Measurements from ENCODE around the gene RPS3.
A peak's percentile ranks its signal among the peaks of the same experiment; 100 is the strongest.

Gene RPS3

DNA sequence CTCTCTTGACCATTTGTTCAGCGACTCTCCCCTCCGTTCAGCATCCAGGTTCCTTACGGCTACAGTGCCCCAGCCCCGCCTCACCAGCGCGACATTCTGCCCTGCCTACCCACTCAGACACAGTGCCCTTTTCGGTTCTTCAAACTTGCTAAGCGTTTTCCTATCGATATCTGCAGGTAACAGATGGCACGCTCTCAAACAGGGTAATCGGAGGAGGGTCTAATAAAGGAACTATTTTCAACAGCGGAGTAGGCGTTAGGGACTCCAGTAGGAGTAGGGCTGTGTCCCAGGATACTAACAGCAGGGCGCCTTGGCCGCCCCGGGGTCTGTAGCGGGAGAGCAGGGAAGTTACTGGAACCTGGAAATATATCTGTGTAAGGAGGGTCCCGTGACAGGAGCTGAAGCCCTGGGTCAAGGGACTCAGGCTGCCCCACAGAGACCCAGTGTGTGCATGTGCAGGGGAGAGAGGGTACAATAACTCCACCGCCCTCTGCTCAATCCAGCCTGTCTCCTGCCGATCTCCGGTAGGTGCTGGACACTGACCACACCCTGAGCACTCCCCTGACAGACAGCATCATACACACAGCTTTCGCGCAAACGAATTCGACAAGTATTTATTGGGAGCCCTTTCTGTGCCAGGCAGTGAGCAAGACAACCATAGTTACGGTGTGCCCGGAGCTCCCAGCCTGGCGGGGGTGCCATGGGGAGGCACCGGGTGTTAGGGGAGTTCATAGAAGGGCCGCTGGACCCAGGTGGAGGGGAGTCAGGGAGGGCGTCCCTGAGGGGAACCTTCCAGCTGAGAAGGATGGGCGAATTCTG lies 31.6 kb downstream of the RPS3 start:
- H3K9ac ChIP-seq (ENCODE audit: low read depth, low read length), result peak overlapping the region; percentile 51
- peaks cover 13% of the 10 kb centered on the region for H3K4me1 ChIP-seq (ENCODE audit: control insufficient read depth, insufficient read depth, low read length)
- H3K4me2 ChIP-seq (ENCODE audit: low read length), result peak overlapping the region; percentile 89
- H3K9me3 ChIP-seq (replicated peaks; ENCODE audit: low read length), result peaks cover 6% of the 10 kb centered on the region
- peak overlapping the region; percentile 71 for H3K4me3 ChIP-seq (ENCODE audit: low read length)
- H3K36me3 ChIP-seq (ENCODE audit: insufficient read depth, low read length), result no peaks in the 10 kb centered on the region
- peaks cover 36% of the 10 kb centered on the region for H3K27me3 ChIP-seq (ENCODE audit: control insufficient read depth, insufficient read depth, low read length)

GRCh38 chr11:75431533-75432525 lies 32.5 kb downstream of the RPS3 start:
- peaks cover 13% of the 10 kb centered on the region for H3K4me1 ChIP-seq (ENCODE audit: control insufficient read depth, insufficient read depth, low read length)
- H3K9ac ChIP-seq (ENCODE audit: low read depth, low read length), result no peak overlapping the region
- H3K36me3 ChIP-seq (ENCODE audit: insufficient read depth, low read length), result no peaks in the 10 kb centered on the region
- H3K27me3 ChIP-seq (ENCODE audit: control insufficient read depth, insufficient read depth, low read length), result peaks cover 36% of the 10 kb centered on the region
- H3K4me3 ChIP-seq (ENCODE audit: low read length), result no peak overlapping the region
- H3K4me2 ChIP-seq (ENCODE audit: low read length), result no peak overlapping the region
- peaks cover 6% of the 10 kb centered on the region for H3K9me3 ChIP-seq (replicated peaks; ENCODE audit: low read length)

DNA sequence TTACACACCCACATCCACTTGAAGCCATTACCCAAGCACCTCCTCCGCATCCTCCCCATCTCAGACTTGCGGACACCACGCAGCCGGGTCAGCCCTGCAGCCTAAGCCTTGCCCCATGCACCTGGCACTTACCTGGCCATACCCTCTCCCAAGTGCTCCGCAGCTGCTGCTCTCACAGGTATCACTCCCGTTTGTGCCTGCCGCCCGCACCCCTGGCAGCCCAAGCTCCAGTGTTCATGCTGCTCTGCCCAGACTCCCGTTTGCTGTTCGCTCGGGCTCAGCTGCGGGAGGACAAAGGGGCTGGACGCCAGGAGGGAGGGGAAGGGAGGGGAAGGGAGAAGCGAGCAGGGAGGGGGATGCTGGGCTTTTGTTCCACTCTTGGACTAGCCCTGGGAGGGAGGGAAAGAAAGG lies 33.6 kb downstream of the RPS3 start, which contains the start of gene KLHL35:
KLHL35 (minus strand) TSS at position 293 of the 411 bp plus-strand sequence. CDS start 2,574 bp downstream, outside the sequence.
- H3K27me3 ChIP-seq (ENCODE audit: control insufficient read depth, insufficient read depth, low read length), result peaks cover 36% of the 10 kb centered on the region
- H3K4me3 ChIP-seq (ENCODE audit: low read length), result no peak within 1 kb of the TSS
- H3K4me2 ChIP-seq (ENCODE audit: low read length), result no peak within 1 kb of the TSS
- peaks cover 6% of the 10 kb centered on the region for H3K9me3 ChIP-seq (replicated peaks; ENCODE audit: low read length)
- no peak within 1 kb of the TSS for H3K9ac ChIP-seq (ENCODE audit: low read depth, low read length)
- H3K36me3 ChIP-seq (ENCODE audit: insufficient read depth, low read length), result no peaks in the 10 kb centered on the region
- H3K4me1 ChIP-seq (ENCODE audit: control insufficient read depth, insufficient read depth, low read length), result peaks cover 13% of the 10 kb centered on the region

DNA sequence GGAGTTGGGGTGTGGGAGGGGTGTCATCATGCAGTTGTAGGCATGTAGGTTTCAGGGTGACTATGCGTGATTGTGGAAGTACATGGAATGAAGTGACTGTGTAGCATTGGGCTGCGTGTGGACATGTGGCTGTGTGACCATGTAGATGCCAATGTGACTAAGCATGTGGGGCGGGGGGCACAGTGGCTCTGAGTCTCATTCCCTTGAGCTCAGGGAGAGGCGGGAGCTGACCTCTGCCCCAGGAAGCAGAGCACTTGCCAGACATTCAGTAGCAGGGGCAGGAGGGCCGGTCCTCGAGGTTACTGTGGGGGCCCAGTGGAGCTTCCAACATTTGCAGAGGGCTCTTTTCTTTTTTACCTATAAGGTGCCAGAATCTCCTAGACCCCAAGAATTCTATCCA lies 34.1 kb downstream of the RPS3 start:
- peaks cover 36% of the 10 kb centered on the region for H3K27me3 ChIP-seq (ENCODE audit: control insufficient read depth, insufficient read depth, low read length)
- no peaks in the 10 kb centered on the region for H3K36me3 ChIP-seq (ENCODE audit: insufficient read depth, low read length)
- peaks cover 13% of the 10 kb centered on the region for H3K4me1 ChIP-seq (ENCODE audit: control insufficient read depth, insufficient read depth, low read length)
- H3K4me3 ChIP-seq (ENCODE audit: low read length), result no peak overlapping the region
- no peak overlapping the region for H3K4me2 ChIP-seq (ENCODE audit: low read length)
- H3K9ac ChIP-seq (ENCODE audit: low read depth, low read length), result no peak overlapping the region
- H3K9me3 ChIP-seq (replicated peaks; ENCODE audit: low read length), result peaks cover 6% of the 10 kb centered on the region

DNA sequence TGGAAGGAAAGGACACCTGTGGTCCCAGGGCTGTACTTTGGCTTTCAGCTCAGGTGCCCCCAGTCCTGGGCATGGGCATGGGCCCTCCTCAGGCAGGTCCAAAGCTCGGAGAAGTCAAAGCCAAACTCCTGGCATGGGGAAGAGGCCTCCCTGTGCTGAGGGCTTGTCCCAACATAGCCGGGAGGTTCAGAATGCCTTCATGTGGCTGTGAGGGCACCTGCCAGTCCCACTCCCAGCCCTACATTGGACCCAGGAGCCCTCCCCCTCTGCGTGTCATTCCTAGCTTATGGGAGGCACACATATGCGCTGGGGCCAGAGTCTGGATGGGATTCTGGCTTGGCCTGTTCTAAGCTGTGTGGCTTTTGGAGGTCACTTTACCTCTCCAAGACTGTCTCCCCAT lies 34.7 kb downstream of the RPS3 start:
- Histone ChIP-seq H3K9me3 (replicated peaks; ENCODE audit: low read length) (peaks cover 5% of the 10 kb centered on the region), H3K9ac (ENCODE audit: low read depth, low read length) (no peak overlapping the region), H3K4me1 (ENCODE audit: control insufficient read depth, insufficient read depth, low read length) (peaks cover 13% of the 10 kb centered on the region), H3K4me2 (ENCODE audit: low read length) (no peak overlapping the region), H3K4me3 (ENCODE audit: low read length) (no peak overlapping the region), H3K27me3 (ENCODE audit: control insufficient read depth, insufficient read depth, low read length) (peaks cover 36% of the 10 kb centered on the region), H3K36me3 (ENCODE audit: insufficient read depth, low read length) (no peaks in the 10 kb centered on the region)

- peaks cover 36% of the 10 kb centered on the region for H3K27me3 ChIP-seq (ENCODE audit: control insufficient read depth, insufficient read depth, low read length)
- no peaks in the 10 kb centered on the region for H3K36me3 ChIP-seq (ENCODE audit: insufficient read depth, low read length)
- no peaks in the 10 kb centered on the region for H3K9me3 ChIP-seq (replicated peaks; ENCODE audit: low read length)
- H3K4me3 ChIP-seq (ENCODE audit: low read length), result no peak overlapping the region
- H3K9ac ChIP-seq (ENCODE audit: low read depth, low read length), result no peak overlapping the region
- H3K4me1 ChIP-seq (ENCODE audit: control insufficient read depth, insufficient read depth, low read length), result peaks cover 6% of the 10 kb centered on the region
- H3K4me2 ChIP-seq (ENCODE audit: low read length), result no peak overlapping the region
Observed at GRCh38 chr11:75434886-75435570, 35.7 kb downstream of the RPS3 start.

DNA sequence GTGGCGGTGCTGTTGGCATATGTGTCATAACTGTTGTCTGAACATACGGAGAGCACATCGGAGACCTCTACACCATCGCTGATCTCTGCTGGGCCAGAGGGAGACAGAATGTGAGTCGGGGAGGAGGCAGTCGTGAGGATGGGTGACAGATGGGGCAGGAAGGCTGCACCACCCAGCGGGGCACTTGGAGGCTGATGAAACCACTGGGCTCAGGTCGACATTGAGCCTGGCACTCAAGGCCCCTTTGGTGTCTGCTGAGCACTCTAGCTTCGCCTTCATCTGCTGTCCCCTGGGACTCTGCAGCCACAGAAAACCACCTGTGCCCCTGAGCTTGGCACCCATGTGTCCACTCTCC lies 36.2 kb downstream of the RPS3 start:
- H3K36me3 ChIP-seq (ENCODE audit: insufficient read depth, low read length), result no peaks in the 10 kb centered on the region

GRCh38 chr11:75436806-75437205 lies 37.5 kb downstream of the RPS3 start:
- peaks cover 19% of the 10 kb centered on the region for H3K27me3 ChIP-seq (ENCODE audit: control insufficient read depth, insufficient read depth, low read length)
- H3K9ac ChIP-seq (ENCODE audit: low read depth, low read length), result no peak overlapping the region
- H3K4me1 ChIP-seq (ENCODE audit: control insufficient read depth, insufficient read depth, low read length), result no peaks in the 10 kb centered on the region
- H3K36me3 ChIP-seq (ENCODE audit: insufficient read depth, low read length), result no peaks in the 10 kb centered on the region
- H3K4me3 ChIP-seq (ENCODE audit: low read length), result no peak overlapping the region
- H3K9me3 ChIP-seq (replicated peaks; ENCODE audit: low read length), result no peaks in the 10 kb centered on the region
- H3K4me2 ChIP-seq (ENCODE audit: low read length), result no peak overlapping the region

More for the DNA sequence above, 36.2 kb downstream of the RPS3 start:
- peaks cover 32% of the 10 kb centered on the region for H3K27me3 ChIP-seq (ENCODE audit: control insufficient read depth, insufficient read depth, low read length)
- H3K4me1 ChIP-seq (ENCODE audit: control insufficient read depth, insufficient read depth, low read length), result peaks cover 2% of the 10 kb centered on the region
- H3K4me3 ChIP-seq (ENCODE audit: low read length), result no peak overlapping the region
- no peaks in the 10 kb centered on the region for H3K9me3 ChIP-seq (replicated peaks; ENCODE audit: low read length)
- no peak overlapping the region for H3K9ac ChIP-seq (ENCODE audit: low read depth, low read length)
- no peak overlapping the region for H3K4me2 ChIP-seq (ENCODE audit: low read length)

DNA sequence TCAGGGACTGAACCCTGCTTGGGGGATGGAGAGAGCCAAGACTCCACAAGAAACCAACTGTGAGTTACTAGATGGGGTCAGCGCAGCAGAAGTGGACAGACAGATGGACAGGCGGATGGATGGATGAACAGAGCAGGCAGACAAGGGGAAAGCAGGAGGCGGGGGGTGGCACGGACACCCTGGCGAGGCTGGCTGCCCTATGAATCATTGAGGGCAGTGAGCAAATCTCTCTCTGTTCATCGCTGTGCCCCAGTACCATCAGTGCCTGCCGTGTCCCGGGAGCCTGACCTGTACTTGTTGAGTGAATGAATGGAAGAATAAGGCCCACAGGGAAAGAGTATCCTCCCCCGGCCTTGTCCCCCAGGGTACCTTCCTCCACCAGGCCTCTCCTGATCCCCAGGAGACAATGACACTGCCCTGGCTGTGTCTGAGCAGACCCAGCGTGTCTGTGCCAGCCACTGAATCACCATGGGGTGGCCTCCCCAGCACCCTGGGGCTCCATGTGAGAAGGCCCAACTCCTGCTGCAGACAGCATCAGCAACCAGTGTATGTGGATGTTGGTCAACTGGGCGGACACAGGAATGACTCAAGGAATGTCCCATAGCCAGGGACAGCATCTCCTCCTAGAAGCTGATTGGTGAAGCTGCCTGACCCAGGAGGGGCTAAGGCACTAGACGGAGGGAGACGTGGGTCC lies 38.8 kb downstream of the RPS3 start:
- H3K4me1 ChIP-seq (ENCODE audit: control insufficient read depth, insufficient read depth, low read length), result no peaks in the 10 kb centered on the region
- no peak overlapping the region for H3K4me3 ChIP-seq (ENCODE audit: low read length)
- H3K27me3 ChIP-seq (ENCODE audit: control insufficient read depth, insufficient read depth, low read length), result peaks cover 6% of the 10 kb centered on the region
- H3K4me2 ChIP-seq (ENCODE audit: low read length), result no peak overlapping the region
- H3K9ac ChIP-seq (ENCODE audit: low read depth, low read length), result no peak overlapping the region
- H3K36me3 ChIP-seq (ENCODE audit: insufficient read depth, low read length), result no peaks in the 10 kb centered on the region
- no peaks in the 10 kb centered on the region for H3K9me3 ChIP-seq (replicated peaks; ENCODE audit: low read length)

DNA sequence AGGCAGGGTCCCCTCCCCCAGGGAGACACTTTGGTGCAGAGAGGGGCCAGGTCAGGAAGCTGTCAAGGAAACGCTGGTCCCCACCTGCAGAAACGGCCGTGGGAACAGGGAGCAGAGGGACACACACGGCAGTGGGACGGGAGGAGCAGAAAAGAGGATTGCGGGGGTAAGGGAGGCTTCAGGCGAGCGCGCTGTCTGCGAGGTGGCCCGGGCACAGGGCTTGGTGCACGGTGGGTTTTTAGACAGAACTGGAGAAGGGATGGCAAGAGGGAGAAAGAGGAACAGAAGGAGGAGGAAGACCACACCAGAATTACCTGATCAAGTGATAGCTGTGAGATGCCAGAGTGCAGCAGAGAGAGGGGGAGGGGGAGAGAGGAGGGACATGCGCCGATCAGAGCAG lies 39.7 kb downstream of the RPS3 start:
- Histone ChIP-seq H3K4me2 (ENCODE audit: low read length) (no peak overlapping the region), H3K36me3 (ENCODE audit: insufficient read depth, low read length) (no peaks in the 10 kb centered on the region), H3K27me3 (ENCODE audit: control insufficient read depth, insufficient read depth, low read length) (no peaks in the 10 kb centered on the region), H3K4me3 (ENCODE audit: low read length) (no peak overlapping the region), H3K9me3 (replicated peaks; ENCODE audit: low read length) (no peaks in the 10 kb centered on the region), H3K4me1 (ENCODE audit: control insufficient read depth, insufficient read depth, low read length) (no peaks in the 10 kb centered on the region), H3K9ac (ENCODE audit: low read depth, low read length) (no peak overlapping the region)
